ACHN (cell line): Measurements from ENCODE around the gene GNAI2.
"Not testable (repeated sequence)": the region's sequence is repeated elsewhere in the genome, so short reads cannot be mapped to it uniquely, and the experiment has no call there.

ENCODE experiments used
- DNase-seq: peaks from one replicate; pipeline ENCODE4 v3.0.0-alpha.2; 2015
- in situ Hi-C: cut with HindIII; loops from 2 replicates; pipeline ENCODE4 v1.10.0; 2017; ENCODE audit warnings: low sequenced_read_pairs, low pct_ligation_motif_present, low pct_unique_long_range_greater_than_20kb

GNAI2 gene

DNA sequence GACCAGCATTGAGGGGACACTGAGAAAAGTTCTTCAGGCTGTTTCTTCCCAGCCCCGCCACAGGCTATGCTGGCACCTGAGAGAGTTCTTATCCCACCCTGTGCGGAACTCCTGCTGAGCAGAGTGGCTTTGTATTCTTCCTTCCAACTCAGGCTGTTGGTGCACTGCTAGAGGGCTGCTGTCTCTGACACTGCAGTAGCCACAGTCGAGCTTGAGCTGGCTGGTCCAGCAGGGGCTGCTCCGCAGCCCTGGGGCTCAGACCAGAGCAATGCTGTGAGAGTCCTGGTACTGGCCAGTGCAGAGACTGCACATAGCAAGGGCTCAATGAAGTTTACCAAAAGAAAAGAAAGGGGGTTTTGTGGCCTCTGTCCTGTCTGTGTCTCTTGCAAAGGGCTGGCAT lies 3.6 kb downstream of the GNAI2 start:
- in situ Hi-C loops, result no loop called here
- DNase-seq, result no peak

DNA sequence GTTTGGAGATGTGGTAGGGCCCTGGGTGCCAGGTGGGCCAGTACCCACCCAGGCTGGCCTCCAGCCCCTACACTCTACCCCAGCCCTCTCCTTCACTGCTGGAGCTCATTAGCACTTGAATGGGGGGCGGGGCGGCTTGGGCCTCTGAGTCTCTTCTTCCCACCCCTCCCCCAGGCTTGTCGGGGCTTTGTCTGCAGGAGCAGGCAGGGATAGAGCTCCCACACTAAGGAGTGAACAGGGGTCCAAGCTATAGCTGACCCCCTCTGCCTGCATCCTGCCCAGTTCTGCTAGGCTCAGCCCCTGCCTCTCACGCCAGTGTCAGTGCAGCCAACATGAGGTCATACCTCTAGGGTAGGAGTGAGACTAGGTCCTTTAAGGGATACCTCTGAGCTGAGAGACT lies 5.2 kb downstream of the GNAI2 start:
- in situ Hi-C loops, result no loop called here
- no peak for DNase-seq

DNA sequence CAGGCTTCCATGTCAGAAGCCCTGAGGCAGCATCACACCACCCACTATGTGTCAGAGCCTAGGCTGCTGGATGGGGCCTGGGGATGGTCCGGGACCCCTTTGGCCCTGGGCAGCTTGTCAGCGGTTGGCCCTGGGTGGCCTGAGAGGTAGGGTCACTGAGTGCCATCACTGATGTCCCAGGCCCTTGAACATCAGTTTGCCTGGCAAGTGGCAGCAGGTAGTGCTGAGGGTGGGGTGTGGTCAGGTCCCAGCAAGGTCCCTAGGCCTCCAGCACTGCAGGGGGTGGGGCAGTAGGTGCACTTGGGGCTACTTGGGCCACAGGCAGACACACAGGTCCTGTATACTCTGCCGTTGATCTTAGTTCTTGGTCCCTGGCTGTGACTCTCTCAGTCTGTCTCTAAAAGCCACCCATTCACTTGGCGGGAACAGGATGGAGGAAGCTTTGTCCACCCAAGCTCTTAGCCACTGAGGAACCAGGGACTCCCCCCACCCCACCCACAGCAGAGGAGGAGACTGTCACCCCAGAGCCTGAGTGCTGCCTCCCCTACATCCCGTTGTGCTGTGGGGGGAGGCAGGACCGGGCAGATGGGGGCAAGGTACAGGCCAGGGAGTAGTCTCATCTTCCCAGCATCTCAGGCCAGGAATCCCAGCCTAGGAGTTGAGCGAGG lies 5.8 kb downstream of the GNAI2 start:
- in situ Hi-C loops, result no loop called here

DNA sequence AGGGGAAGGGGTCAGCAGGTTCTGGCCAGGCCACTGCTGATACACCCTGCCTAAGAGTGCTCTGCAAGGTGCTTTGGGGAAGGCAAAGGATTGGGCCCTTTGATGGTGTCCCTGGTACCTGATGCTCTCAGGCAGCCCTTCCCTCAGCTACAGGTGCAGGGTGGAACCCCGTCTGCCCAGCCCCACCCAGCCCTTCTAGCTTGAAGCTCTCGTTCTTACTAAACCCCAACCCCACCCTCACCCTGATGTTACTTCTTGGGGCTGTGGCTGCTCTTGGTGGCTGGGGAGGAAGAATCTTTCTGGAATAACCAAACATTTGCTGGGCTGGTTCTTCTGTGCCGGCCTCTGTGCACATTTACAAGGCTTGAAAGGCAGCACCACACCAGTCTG lies 6.4 kb downstream of the GNAI2 start:
- DNase-seq, result no peak
- in situ Hi-C loops, result no loop called here

More for the DNA sequence above, 5.8 kb downstream of the GNAI2 start:
- no peak for DNase-seq

DNA sequence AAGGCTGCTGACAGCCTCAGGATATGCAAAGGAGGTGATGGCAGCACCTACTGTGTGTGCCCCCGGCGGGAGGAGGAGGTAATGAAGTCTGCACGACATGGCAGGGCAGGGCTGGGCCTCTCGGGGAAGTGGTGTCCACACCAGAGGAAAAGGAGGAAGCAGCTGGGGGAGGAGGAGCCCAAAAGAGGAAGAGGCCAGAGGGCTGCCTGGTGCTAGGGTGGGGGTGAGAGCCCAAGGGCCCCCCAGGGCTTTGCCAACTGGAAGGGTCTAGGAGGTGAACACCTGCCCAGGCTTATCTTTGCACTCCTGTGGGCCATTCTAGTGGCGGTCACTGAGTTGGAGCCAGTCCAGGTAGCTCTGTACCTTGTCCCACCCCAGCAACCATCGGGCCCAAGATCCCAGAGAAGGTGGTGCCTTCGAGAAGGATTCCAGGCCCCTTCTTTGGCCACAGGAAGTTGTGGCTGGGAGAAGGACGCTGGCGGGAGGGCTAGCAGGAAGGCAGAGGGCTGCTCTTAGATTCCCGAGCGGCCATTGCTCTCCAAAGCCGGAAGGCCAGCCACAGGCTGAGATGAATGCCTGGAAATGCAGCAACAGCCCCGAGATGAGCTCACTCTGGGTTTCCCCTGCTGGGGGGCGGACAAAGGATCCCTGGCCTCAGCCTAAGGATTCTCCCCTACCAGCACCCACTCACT lies 7.0 kb downstream of the GNAI2 start:
- in situ Hi-C loops, result no loop called here
- DNase-seq, result no peak

DNA sequence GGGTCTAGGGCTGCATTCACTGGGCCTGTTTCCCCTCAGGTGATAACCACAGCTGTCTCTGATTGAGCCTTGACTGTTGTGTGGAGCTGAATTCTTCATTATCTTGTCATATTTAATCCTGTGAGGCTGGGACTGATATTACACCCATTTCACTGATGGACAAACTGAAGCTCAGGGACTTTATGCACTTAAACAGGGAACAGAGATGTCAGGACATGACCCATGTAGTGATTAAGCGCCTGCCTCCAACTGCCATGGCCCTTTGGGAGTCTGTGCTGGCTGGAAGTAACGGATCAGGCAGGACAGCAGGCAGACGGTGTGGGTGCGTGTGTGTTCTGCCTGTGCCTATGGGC lies 7.5 kb downstream of the GNAI2 start:
- DNase-seq, result no peak
- in situ Hi-C loops, result no loop called here

DNA sequence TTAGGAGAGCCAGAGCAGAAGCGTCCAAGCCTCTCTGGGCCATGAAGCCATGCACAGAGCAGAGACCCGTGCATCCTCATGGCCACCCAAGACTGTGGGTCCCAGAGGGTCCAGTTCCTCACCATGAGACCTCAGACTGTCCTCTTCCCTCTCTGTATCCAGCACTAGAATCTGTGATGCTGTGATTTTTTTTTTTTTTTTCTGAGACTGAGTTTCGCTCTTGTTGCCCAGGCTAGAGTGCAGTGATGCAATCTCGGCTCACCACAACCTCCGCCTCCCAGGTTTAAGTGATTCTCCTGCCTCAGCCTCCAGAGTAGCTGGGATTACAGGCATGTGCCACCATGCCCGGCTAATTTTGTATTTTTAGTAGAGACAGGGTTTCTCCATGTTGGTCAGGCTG lies 8.8 kb downstream of the GNAI2 start:
- DNase-seq, in situ Hi-C loops: not testable (repeated sequence)

DNA sequence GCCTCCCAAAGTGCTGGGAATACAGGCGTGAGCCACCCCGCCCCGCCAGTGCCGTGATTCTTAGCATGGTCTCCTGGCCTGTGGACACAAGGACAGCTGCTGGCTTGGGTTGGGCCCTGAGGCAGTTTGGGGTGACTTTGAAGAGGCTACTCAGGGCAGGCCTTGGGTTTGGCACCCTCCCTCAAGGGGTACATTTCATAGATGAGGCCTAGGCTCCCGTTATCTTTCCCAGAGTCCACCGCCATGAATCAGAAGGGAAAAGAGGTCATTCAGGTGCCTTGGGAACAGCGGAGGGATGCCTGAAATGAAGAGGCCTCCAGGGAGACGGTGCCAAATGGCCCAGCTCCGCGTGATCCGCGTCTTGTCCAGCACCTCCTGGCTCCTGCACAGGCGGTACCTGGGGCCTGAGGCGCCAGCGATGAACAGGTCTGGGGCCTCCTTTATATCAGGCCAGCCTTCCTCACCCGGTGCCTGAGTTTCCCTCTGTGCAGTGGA lies 9.3 kb downstream of the GNAI2 start:
- DNase-seq, result no peak
- in situ Hi-C loops, result no loop called here

DNA sequence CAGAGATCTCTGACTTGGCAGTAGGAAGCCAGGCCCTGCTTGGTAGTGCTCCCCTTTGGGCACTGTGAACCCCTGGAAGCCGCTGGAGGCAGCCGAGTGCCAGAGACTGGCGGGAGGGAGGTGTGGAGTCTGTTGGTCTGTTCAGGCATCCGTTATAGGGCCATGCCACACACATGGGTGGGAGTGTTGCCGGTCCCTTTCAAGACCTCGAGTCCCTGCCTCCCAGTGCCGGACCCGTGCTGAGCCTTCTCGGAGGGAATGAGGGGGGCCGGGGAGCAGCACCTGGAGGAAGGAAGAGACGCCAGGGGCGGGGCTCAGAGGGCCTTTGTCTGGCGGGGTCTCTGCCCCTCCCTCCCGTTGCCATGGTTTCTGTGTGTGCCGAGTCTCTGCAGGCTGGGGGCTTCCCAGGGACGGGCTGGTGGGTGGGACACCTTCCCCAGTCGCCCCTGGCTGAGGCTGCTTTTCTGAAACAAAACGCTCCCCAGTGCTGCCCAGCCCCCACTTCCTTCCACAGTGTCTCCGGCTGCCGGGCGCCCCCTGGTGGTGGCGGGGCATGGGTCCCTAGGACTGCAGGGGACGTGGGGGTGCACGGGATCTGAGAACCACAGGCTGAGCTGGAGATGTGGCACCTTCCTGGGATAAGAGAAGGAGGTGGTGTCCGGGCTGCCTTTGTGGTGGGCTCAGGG lies 10.0 kb downstream of the GNAI2 start:
- in situ Hi-C loops, result no loop called here
- DNase-seq, result peak; percentile 78

DNA sequence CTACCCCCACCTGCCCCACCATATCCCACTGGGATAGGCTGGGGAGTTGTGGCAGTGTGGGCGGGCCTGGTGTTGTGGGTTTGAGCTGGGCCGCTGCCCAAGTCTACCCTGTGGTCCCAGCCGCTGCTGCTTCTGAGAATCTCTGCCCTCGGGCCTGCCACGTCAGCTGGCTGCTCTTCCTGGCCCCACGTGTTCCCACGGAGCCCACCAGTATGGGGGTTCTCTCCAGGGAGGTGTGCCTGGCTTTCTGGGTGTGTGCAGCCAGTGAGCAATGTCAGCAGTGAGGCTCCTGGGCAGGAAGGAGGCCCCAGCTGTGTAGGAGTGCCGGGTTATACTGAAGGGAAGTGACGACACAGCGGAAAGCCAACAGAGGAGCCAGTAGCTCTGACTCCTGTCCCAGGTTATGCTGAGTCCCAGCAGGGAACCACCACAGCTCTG lies 10.5 kb downstream of the GNAI2 start:
- peak; percentile 68 for DNase-seq
- in situ Hi-C loops, result no loop called here

DNA sequence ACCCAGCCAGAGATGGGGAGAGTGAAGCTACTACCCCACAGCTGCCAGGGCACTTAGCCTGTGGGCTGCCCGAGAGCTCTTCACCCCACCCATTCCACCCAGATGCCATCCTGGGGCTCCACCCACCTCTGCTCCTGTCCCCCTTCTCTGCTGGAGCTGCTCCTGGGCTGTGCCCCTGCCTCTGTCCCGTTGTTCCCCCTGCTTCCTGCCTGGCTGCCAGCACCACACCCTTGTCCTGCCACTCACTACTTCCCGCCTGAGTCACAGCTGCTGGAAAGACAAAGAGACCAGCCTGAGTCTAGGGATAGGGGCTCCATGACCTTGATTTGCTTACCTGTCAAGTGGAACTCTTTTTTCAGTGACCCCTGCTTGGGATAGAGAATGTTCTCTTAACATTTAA lies 12.4 kb downstream of the GNAI2 start:
- DNase-seq, result no peak
- in situ Hi-C loops, result no loop called here

DNA sequence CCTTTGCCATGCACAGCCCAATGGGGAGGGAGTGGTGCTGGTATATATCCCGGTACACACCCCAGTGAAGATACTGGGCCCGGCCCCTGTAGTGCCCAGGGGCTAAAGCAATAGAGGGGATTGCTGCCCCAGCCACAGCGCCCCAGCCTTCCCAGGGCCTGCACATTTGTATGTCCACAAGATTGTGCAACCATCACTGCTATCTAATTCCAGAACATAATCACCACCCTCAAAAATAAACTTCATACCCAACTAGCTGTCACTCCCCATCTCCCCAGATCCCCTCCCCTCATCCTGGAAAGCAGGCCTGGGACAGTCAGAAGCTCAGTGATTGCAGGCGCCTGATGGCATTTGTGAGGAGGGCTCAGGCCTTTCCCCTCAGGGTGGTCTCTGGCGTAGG lies 13.5 kb downstream of the GNAI2 start:
- in situ Hi-C loops, result no loop called here
- DNase-seq, result no peak

DNA sequence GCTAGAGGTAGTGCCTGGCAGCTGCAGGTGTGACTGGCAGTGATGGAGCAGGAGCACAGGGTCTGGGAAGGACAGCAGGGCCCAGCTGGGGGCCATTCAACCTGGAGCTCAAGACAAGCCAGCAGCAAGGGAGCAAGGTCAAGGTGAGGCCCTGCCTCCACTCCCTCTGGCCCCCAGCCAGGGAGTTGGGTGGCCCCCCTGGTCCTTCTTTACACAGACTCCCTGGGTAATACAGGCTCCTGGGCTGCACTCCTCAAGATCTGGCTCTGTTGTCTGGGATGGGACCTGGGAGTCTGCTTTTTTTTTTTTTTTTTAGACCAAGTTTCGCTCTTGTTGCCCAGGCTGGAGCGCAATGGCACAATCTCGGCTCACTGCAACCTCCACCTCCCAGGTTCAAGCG lies 14.5 kb downstream of the GNAI2 start:
- no peak for DNase-seq
- in situ Hi-C loops, result no loop called here

DNA sequence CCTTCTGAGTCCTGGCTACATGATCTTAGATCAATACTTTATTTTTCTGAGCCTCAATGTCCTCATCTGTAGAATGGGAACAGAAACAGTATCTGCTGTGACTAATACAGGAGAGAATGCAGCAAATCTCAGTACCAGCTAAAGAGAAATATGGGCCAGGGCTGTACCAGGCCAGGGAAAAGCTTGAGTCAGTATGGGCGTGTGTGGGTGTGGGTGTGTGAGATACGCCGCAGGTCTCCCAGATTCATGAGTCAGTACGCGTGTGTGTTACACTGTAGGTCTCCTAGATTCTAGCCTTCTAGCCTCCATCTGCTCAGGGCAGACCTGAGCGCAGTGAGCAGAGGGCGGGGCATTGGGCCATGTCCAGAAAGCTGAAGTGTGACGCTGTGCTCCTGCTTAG lies 15.2 kb downstream of the GNAI2 start:
- in situ Hi-C loops, result no loop called here
- DNase-seq, result no peak

DNA sequence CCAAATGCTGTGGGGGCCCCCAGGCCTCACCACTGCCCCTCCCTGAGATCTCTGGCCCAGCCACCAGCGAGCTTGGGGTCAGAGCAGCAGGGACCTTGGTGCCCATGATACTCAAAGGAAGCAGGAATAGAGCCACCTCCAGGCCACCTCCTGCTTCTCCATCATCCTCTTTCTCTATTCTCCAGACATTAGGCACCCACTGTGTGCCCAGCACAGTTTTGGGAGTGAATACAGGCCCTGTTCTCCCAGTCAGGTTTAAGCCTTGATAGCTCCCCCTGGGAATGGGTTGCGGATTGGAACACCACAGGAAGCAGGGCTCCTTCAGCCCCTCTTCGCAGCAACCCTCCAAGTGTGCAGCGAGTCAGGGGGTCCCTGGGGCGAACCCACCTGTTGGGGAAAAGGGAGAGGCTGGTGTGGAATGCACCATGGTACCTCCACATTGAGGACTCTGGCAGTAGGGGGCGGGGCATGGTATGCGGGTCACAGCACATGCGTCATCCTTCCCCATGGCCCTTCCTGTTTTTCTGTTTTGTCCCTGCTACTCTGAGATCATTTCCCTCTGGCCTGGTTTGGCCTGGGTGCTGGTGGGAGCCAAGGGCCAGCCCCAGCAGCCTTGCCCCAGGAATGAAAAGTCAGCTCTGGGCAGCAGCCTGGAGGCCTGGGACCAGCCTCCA lies 18.7 kb downstream of the GNAI2 start:
- DNase-seq, result no peak
- in situ Hi-C loops, result no loop called here

DNA sequence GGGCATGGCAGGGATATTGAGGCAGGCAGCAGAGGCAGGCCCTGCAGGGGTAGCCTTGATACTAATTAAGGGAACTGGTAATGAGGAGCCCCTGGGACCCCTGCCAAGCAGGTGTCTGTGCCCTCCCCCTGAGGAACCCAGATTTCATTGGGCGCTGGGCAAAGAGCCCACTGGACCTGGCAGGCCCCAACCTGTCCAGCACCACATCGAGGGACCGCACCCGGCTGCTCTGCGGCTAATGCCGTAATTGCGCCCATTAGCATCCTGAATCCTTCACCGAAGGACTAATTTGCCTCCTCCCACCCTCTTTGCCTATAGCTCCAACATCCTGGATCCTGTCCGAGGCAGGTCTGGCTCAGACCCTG lies 19.2 kb downstream of the GNAI2 start:
- in situ Hi-C loops, result no loop called here
- DNase-seq, result no peak

DNA sequence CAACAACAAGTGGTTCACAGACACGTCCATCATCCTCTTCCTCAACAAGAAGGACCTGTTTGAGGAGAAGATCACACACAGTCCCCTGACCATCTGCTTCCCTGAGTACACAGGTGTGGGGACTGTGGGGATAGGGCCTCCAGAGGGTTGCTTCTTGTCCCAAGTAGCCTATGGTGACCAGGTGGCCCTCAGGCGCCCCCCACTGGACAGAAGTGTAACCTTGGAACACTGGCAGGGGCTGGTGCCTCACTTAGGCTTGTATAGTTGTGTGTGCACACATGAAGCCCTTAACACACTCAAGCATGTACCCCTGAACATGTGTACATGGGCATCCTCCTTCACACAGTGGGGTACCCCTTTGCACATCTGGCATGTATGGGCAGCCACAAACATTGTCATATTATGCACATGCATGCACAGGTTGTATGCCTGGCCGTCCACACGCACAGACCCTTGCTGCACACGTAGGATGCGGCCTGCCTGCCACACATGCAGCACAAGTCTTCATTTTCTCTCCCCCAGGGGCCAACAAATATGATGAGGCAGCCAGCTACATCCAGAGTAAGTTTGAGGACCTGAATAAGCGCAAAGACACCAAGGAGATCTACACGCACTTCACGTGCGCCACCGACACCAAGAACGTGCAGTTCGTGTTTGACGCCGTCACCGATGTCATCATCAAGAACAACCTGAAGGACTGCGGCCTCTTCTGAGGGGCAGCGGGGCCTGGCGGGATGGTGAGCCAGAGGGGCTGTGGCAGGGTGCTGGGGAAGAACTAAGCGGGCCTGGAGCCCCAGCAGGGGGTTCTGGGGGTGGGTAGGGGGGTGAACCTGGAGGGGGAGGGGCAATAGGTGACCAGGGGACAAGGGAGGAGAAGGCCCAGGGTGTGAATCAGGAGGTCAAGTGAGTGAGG lies 21.2 kb downstream of the GNAI2 start:
- DNase-seq, result no peak
- in situ Hi-C loops, result no loop called here

DNA sequence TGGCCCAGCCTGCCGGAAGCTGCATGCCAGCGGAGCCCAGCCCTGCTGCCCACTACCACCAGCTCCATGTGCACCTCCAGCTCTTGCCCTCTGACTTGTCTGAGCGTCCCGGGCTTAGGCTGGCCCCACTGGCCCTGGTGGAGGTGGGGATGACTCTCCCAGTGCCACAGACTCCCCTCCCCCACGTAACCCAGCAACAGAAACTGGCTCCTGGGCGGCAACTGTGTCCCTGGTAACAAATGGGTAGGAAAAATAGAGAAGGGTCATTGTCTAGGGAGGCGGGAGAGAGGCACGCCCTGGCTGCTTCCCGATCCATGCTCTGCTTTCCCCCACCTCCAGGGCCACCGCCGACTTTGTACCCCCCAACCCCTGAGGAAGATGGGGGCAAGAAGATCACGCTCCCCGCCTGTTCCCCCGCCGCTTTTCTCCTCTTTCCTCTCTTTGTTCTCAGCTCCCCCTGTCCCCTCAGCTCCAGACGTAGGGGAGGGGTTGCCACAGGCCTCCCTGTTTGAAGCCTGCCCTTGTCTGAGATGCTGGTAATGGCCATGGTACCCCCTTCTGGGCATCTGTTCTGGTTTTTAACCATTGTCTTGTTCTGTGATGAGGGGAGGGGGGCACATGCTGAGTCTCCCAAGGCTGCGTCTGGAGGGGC lies 22.2 kb downstream of the GNAI2 start:
- no peak for DNase-seq
- in situ Hi-C loops, result no loop called here
